Stomach (tissue), 9 donors: ENCODE results near the gene ABCC10. TPM values are rescaled to one million over a fixed set of nuclear protein-coding genes. Genes with fewer than 3 reads are reported as not detected.
A peak's percentile ranks its signal among the peaks of the same experiment; 100 is the strongest.
"Not testable (repeated sequence)": the region's sequence is repeated elsewhere in the genome, so short reads cannot be mapped to it uniquely, and the experiment has no call there.

Source experiments
- DNase-seq, 2 donors: peaks; one replicate each; pipeline versions ENCODE4 v3.0.0 to v3.0.0-alpha.2; 2013 to 2019
- H3K27ac ChIP-seq, 5 donors: fragments of 200-600 bp in 4 of 5; sonication (generic) in 4 of 5; one replicate each; pipeline ENCODE4 v1.5.1; 2013 to 2019; ENCODE audit warnings: mild to moderate bottlenecking in 1 of 5, moderate library complexity in 1 of 5
- H3K27me3 ChIP-seq, 3 donors: fragments of 200-600 bp; sonication (generic); one replicate each; pipeline ENCODE4 v1.5.1; 2017 to 2019; ENCODE audit warnings: mixed run types in 1 of 3
- H3K36me3 ChIP-seq, 4 donors: fragments of 200-600 bp; sonication (generic); 1 replicate in 3 of 4; 2 replicates in 1 of 4; pipeline ENCODE4 v1.5.1; 2016 to 2019
- H3K4me1 ChIP-seq, 4 donors: fragments of 200-600 bp; sonication (generic); one replicate each; pipeline ENCODE4 v1.5.1; 2016 to 2019
- H3K4me3 ChIP-seq, 4 donors: fragments of 200-600 bp; sonication (generic) in 3 of 4; one replicate each; pipeline ENCODE4 v1.5.1; 2016 to 2019; ENCODE audit warnings: mild to moderate bottlenecking in 1 of 4
- H3K9me3 ChIP-seq, 4 donors: fragments of 200-600 bp; sonication (generic); one replicate each; pipeline ENCODE4 v1.5.1; 2016 to 2019
- EP300 ChIP-seq: sonication (generic); formaldehyde crosslinking; IDR thresholded peaks from one replicate; pipeline ENCODE4 v1.6.1; 2017; ENCODE audit warnings: antibody characterized with exemption
- POLR2A ChIP-seq, 4 donors: fragments of 450-650 bp; IDR thresholded peaks; one replicate each; pipeline ENCODE4 v1.6.1; 2016; ENCODE audit warnings: antibody characterized with exemption in 4 of 4, control low read depth in 2 of 4, mild to moderate bottlenecking in 1 of 4, moderate library complexity in 1 of 4
- POLR2AphosphoS5 ChIP-seq, 3 donors: sonication (generic); formaldehyde crosslinking; IDR thresholded peaks; one replicate each; pipeline ENCODE4 v1.6.1; 2016; ENCODE audit warnings: antibody characterized with exemption in 3 of 3
- WGBS, 5 donors: extraction: QIAGEN DNeasy Blood & Tissue Kit in 3 of 5; methylation state at CpG; one replicate each; pipeline versions ENCODE4 v1.1.5 to v1.1.7; 2013 to 2018; 5-methylcytosine and 5-hydroxymethylcytosine counted together
- intact Hi-C: fragments of 100-400 bp; cut with DNase I; formaldehyde crosslinking; loops from one replicate; pipeline ENCODE4 v1.15.1; 2023; ENCODE audit warnings: low total_unique reads
- polyA plus RNA-seq, 3 donors: library from polyadenylated mRNA; stranded (reverse); fragments of 200-250 nt; gene quantifications; one replicate each; pipeline ENCODE4 v1.2.3, GENCODE V29; 2013
- total RNA-seq, 5 donors: library from RNA; depleted of rRNA; stranded (reverse); fragments of >200 nt; gene quantifications; one replicate each; pipeline versions ENCODE4 v1.1.0 to v1.2.3, GENCODE V29; 2014 to 2016
- TF ChIP-seq, protein P1 (sequence below), 7 experiments: fragments of 450-650 bp in 4 of 7; fragments of 200-600 bp in 3 of 7; sonication (generic) in 3 of 7; IDR thresholded peaks; one replicate each; pipeline ENCODE4 v1.5.1; 2016 to 2019; ENCODE audit warnings: antibody characterized with exemption in 7 of 7, control low read depth in 2 of 7, mild to moderate bottlenecking in 1 of 7
- donor health status: healthy with polysubstance abuse.
- donor health status: Bipolar disorder and iron deficiency.
- donor health status: healthy.

ABCC10 gene
- total and polyA plus RNA-seq, 8 donors: 7.9 to 67.4 (median 29.6) TPM

DNA sequence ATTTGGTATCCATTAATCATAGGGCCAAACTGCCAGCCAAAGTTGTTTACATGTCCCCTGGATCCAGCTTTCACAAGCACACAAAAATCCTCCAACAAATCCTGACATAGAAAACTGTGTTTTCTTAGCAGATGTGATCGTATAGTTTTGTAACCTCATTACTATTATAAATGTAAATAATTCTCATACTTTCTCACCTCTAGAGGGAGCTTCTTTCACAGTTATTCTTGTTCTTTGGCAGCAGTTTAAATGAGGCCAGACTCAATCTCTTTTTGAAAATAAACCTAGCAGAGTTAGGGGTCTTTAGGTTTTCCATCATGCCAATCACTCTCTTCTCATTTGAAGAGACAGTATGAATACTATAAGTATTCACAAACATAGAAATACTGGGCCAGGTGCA is 40.8 kb upstream of the ABCC10 start:
- no peaks in the 10 kb centered on the region for H3K9me3 ChIP-seq
- H3K27ac ChIP-seq: no peak overlapping the region
- TF ChIP-seq POLR2AphosphoS5 (IDR thresholded peaks at IDR 0.05) (no peak), POLR2A (IDR thresholded peaks at IDR 0.05) (no peak), EP300 (no peak)
- TF ChIP-seq, protein P1, sequence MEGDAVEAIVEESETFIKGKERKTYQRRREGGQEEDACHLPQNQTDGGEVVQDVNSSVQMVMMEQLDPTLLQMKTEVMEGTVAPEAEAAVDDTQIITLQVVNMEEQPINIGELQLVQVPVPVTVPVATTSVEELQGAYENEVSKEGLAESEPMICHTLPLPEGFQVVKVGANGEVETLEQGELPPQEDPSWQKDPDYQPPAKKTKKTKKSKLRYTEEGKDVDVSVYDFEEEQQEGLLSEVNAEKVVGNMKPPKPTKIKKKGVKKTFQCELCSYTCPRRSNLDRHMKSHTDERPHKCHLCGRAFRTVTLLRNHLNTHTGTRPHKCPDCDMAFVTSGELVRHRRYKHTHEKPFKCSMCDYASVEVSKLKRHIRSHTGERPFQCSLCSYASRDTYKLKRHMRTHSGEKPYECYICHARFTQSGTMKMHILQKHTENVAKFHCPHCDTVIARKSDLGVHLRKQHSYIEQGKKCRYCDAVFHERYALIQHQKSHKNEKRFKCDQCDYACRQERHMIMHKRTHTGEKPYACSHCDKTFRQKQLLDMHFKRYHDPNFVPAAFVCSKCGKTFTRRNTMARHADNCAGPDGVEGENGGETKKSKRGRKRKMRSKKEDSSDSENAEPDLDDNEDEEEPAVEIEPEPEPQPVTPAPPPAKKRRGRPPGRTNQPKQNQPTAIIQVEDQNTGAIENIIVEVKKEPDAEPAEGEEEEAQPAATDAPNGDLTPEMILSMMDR (IDR thresholded peaks at IDR 0.05): peak in 2 of 7 experiments; percentile 4 to 37
- peak in 1 of 2 donors; percentile 46 for DNase-seq
- H3K4me3 ChIP-seq: no peak overlapping the region
- WGBS, 5 donors: 18 to 26% (median 24%) methylated on average over 1 of the region's 1 CpG
- H3K4me1 ChIP-seq: peaks cover 0 to 20% (median 6%) of the 10 kb centered on the region in 4 donors
- no peaks in the 10 kb centered on the region for H3K36me3 ChIP-seq
- peaks cover 0 to 20% (median 0%) of the 10 kb centered on the region in 3 donors for H3K27me3 ChIP-seq
- intact Hi-C loops: no loop called here

DNA sequence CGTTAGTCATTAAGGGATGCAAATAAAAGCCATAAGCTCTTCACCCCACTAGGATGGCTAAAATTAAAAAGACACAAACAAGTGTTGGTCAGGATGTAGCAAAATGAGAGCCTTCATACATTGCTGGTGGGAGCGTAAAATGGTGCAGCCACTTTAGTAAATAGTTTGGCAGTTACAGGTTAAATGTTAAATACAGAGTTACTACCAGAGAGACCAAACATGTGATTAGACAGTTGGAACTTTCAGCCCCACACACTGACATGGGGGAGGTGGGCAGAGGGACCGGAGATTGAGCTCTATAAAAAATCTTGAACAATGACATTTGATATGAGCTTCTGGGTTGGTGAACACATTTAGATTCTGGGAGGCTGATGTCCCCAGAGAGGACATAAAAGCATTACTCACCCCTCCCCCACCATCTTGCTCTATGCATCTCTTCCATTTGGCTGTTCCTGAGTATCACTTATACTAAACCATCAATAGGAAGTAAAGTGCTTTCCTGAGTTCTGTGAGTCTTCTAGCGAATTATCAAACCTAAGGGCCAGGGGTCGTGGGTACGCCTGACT is 37.5 kb upstream of the ABCC10 start:
- DNase-seq: no peak
- H3K36me3 ChIP-seq: no peaks in the 10 kb centered on the region
- H3K4me1 ChIP-seq: peaks cover 0 to 17% (median 6%) of the 10 kb centered on the region in 4 donors
- peaks cover 0 to 27% (median 0%) of the 10 kb centered on the region in 3 donors for H3K27me3 ChIP-seq
- H3K27ac ChIP-seq: no peak overlapping the region
- 84 to 96% (median 91%) methylated on average over 6 of the region's 6 CpGs for WGBS, 5 donors
- no peak overlapping the region for H3K4me3 ChIP-seq
- no peaks in the 10 kb centered on the region for H3K9me3 ChIP-seq
- TF ChIP-seq POLR2AphosphoS5 (IDR thresholded peaks at IDR 0.05) (no peak), POLR2A (IDR thresholded peaks at IDR 0.05) (no peak), EP300 (no peak)
- TF ChIP-seq, protein P1 (IDR thresholded peaks at IDR 0.05): no peak
- intact Hi-C loops: no loop called here

DNA sequence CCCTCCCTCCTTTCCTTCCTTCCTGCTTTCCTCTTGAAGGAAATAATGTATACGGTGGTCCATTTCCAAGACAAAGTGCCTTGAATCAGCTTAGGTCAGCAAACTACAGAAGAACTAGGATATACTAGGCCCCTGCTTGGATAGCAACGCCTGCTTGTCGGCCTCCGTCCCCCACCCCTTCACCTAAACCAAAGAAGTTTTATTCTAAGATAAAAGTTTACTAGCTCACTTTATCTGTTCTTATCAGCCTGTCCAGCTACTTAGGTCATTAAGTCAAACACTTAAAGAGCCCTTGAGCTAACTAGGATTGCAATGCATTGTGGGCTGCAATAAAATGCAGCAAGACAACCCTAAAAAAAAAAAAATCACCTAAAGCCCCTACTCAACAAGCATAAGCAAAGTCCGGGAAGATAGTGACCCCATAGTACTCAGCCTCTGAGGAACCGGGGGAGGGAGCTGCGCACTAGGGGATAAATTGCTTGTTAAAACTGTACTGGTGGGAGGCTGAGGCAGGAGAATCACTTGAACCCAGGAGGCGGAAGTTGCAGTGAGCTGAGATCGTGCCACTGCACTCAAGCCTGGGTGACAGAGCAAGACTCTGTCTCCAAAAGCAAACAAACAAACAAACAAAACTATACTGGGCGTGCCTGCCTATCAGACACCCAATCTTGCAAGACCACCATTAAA is 36.4 kb upstream of the ABCC10 start:
- H3K27ac ChIP-seq, intact Hi-C loops, H3K4me3 ChIP-seq, DNase-seq, H3K36me3 ChIP-seq, H3K9me3 ChIP-seq: not testable (repeated sequence)
- H3K4me1 ChIP-seq: peaks cover 3 to 21% (median 7%) of the 10 kb centered on the region in 4 donors
- 44 to 57% (median 54%) methylated on average over 10 of the region's 10 CpGs for WGBS, 5 donors
- peaks cover 0 to 27% (median 0%) of the 10 kb centered on the region in 3 donors for H3K27me3 ChIP-seq

DNA sequence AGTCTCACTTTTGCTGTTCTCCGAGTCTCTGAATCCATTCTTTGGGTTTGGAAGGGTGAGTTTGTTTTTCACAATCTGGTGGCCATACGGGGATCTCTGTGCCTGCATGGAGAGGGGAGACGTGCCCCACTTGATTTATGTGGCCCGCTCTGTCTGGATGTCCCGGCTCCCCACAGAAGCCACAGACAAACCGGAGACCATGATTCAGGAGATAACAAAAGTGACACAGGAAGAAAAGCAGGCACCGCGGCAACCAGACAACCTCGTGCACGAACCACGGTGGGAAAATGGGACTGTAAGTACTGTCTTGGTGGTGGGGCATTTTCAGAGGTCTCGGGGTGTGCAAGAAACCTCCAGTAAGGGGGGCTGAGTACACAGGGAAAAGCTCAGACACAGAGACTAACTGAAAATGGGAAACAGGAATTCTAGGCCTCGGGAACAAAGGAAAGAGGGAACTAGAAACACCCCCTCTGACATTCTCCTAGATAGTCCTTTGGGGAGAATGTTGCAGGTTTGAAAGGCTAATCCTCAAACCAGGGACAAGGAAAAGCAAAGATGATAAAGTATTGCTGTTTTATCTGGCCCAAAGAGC is 35.8 kb upstream of the ABCC10 start:
- H3K4me3 ChIP-seq: no peak overlapping the region
- H3K27ac ChIP-seq: no peak overlapping the region
- no peak for TF ChIP-seq POLR2A (IDR thresholded peaks at IDR 0.05)
- TF ChIP-seq EP300: no peak
- no peak for TF ChIP-seq POLR2AphosphoS5 (IDR thresholded peaks at IDR 0.05)
- TF ChIP-seq, protein P1 (IDR thresholded peaks at IDR 0.05): no peak
- no peaks in the 10 kb centered on the region for H3K36me3 ChIP-seq
- H3K4me1 ChIP-seq: peaks cover 6 to 27% (median 9%) of the 10 kb centered on the region in 4 donors
- H3K27me3 ChIP-seq: peaks cover 0 to 27% (median 0%) of the 10 kb centered on the region in 3 donors
- intact Hi-C loops: no loop called here
- DNase-seq: no peak
- H3K9me3 ChIP-seq: no peaks in the 10 kb centered on the region
- 59 to 78% (median 68%) methylated on average over 13 of the region's 13 CpGs for WGBS, 5 donors

DNA sequence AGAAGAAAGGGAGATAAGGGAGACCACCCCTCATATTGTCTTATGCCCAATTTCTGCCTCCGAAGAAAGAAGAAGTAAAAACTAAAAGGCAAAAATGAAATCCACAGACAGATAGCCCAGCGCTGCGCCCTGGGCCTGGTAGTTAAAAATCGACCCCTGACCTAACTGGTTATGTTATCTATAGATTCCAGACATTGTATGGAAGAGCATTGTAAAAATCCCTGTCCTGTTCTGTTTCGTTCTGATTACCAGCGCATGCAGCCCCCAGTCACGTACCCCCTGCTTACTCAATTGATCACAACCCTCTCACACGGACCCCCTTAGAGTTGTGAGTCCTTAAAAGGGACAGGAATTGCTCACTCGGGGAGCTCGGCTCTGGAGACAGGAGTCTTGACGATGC is 34.2 kb upstream of the ABCC10 start:
- Histone ChIP-seq H3K4me1 (peaks cover 6 to 31% (median 9%) of the 10 kb centered on the region in 4 donors), H3K27me3 (peaks cover 0 to 25% (median 0%) of the 10 kb centered on the region in 3 donors)
- H3K9me3 ChIP-seq, H3K4me3 ChIP-seq, DNase-seq, H3K27ac ChIP-seq, H3K36me3 ChIP-seq, intact Hi-C loops: not testable (repeated sequence)
- 63 to 73% (median 69%) methylated on average over 11 of the region's 11 CpGs for WGBS, 5 donors
